Heart right ventricle (tissue), 16 donors: ENCODE data around the gene AGFG1. TPM values are rescaled to one million over a fixed set of nuclear protein-coding genes. Genes with fewer than 3 reads are reported as not detected.

ENCODE experiments used
- ATAC-seq, 8 donors: fragments of 200-7000 bp; cut with Tn5 transposase; one replicate each; pipeline ENCODE4 v1.9.1; 2020; ENCODE audit warnings: mild to moderate bottlenecking in 8 of 8, moderate library complexity in 8 of 8, moderate number of reproducible peaks in 1 of 8
- DNase-seq, 2 donors: peaks; one replicate each; pipeline ENCODE4 v3.0.0-alpha.2; 2020
- H3K27ac ChIP-seq, 10 donors: fragments of 200-600 bp; sonication (generic) in 2 of 10; one replicate each; pipeline versions ENCODE4 v1.5.0 to v1.8.0; 2020 to 2022; ENCODE audit warnings: mild to moderate bottlenecking in 3 of 10
- H3K27me3 ChIP-seq, 7 donors: fragments of 200-600 bp; one replicate each; pipeline ENCODE4 v1.8.0; 2021 to 2022; ENCODE audit warnings: mild to moderate bottlenecking in 2 of 7
- H3K36me3 ChIP-seq, 9 donors: fragments of 200-600 bp; sonication (generic) in 1 of 9; one replicate each; pipeline versions ENCODE4 v1.5.0 to v1.8.0; 2020 to 2022; ENCODE audit warnings: mild to moderate bottlenecking in 2 of 9
- H3K4me1 ChIP-seq, 9 donors: fragments of 200-600 bp; sonication (generic) in 1 of 9; one replicate each; pipeline versions ENCODE4 v1.5.0 to v1.8.0; 2020 to 2022; ENCODE audit warnings: mild to moderate bottlenecking in 4 of 9
- H3K4me3 ChIP-seq, 10 donors: fragments of 200-600 bp; sonication (generic) in 2 of 10; one replicate each; pipeline versions ENCODE4 v1.5.0 to v1.8.0; 2020 to 2022; ENCODE audit warnings: mild to moderate bottlenecking in 7 of 10, moderate library complexity in 2 of 10
- H3K9me3 ChIP-seq, 11 donors: fragments of 200-600 bp in 10 of 11; sonication (generic) in 2 of 11; one replicate each; pipeline versions ENCODE4 v1.5.0 to v1.8.0; 2013 to 2022; ENCODE audit warnings: mild to moderate bottlenecking in 2 of 11, control low read depth in 1 of 11, moderate library complexity in 1 of 11
- WGBS, 2 donors: extraction: QIAGEN DNeasy Blood & Tissue Kit; methylation state at CpG; one replicate each; pipeline ENCODE4 v1.1.7; 2013; ENCODE audit warnings: inconsistent platforms in 1 of 2; 5-methylcytosine and 5-hydroxymethylcytosine counted together
- intact Hi-C, 10 donors: fragments of 100-400 bp; cut with DNase I; formaldehyde crosslinking; loops; one replicate each; pipeline versions ENCODE4 v1.11.1 to v1.14.2; 2022
- polyA plus RNA-seq, 2 donors: library from polyadenylated mRNA; stranded (reverse); fragments of 200-250 nt; gene quantifications; one replicate each; pipeline ENCODE4 v1.2.3, GENCODE V29; 2013
- total RNA-seq, 10 donors: library from RNA; stranded (reverse); fragmentation: NEBNext Ultra II Directional in 3 of 10; extraction: Animal tissue kit (Norgen Biotek cat#: 25700) in 3 of 10; gene quantifications; one replicate each; pipeline versions ENCODE4 v1.2.1 to v1.2.4, GENCODE V29; 2021 to 2023
- TF ChIP-seq, protein P1 (sequence below), 9 donors: fragments of 200-600 bp; sonication (generic) in 2 of 9; IDR thresholded peaks; one replicate each; pipeline versions ENCODE4 v1.5.0 to v1.8.0; 2021 to 2022; ENCODE audit warnings: antibody characterized with exemption in 9 of 9, mild to moderate bottlenecking in 5 of 9, moderate library complexity in 1 of 9
- donor health status: Arrhythmogenic right ventricular cardiomyopathy.
- donor health status: ischemic (EF 13 %, LVEDD 7.1; RV severe dilation, severe dysfunction).
- donor health status: healthy with polysubstance abuse.
- donor health status: DM: no; HTN: yes; CAD: no.
- donor health status: DM: no; HTN: no; CAD: no.
- donor health status: ischemic (EF 25% LVEDD 6.9; RV normal size, moderate dysfunction).
- donor health status: ischemic (EF 25% LVEDD 5.7; RV mildly dilated, moderate dysfunction).
- donor health status: healthy.
- donor health status: DM: yes; HTN: yes; CAD: no.
- donor health status: Ischemic cardiomyopathy.
- donor health status: ischemic (EF 35%, LVEDD 5.7; RV mildly dilated, moderate dysfunction).
- donor health status: nonischemic (EF 11% LVEDD 7.7; RV severe dilation, severe dysfunction).
- donor health status: DM: yes; HTN: yes; CAD: no.
- donor health status: PGD.
- donor health status: ischemic (EF 29% LVEDD 5.4; RV normal size, mild dysfunction).
- donor health status: nonischemic (EF 23%, LVEDD 6.1; RV moderate dilation, normal function).

AGFG1 gene
- total and polyA plus RNA-seq, 12 donors, result 14.1 to 77.9 (median 57.5) TPM

DNA sequence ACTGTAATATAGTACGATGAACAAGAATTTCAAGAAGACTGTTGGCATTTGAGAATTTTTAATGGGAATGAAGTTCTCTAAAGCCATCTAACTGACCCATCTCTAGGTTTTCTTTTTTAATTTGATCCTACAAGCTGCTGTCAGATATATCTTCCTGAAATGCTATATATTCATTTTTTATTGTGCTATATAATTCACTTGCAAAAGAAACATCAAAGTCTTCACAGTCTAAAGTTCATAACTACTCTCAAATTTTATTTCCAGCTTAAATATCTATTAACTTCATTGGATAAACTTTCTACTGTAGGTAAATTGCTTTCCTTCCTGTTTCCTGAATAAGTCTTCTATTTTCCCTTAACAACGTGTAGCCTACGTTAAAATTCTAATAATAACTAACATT, 130.4 kb downstream of the AGFG1 start:
- DNase-seq, result no peak
- Histone ChIP-seq H3K27me3 (peaks cover 0 to 2% (median 0%) of the 10 kb centered on the region in 7 donors), H3K4me1 (no peaks in the 10 kb centered on the region), H3K9me3 (no peaks in the 10 kb centered on the region), H3K36me3 (no peaks in the 10 kb centered on the region), H3K4me3 (no peak overlapping the region), H3K27ac (no peak overlapping the region)
- no peak for ATAC-seq
- TF ChIP-seq, protein P1, sequence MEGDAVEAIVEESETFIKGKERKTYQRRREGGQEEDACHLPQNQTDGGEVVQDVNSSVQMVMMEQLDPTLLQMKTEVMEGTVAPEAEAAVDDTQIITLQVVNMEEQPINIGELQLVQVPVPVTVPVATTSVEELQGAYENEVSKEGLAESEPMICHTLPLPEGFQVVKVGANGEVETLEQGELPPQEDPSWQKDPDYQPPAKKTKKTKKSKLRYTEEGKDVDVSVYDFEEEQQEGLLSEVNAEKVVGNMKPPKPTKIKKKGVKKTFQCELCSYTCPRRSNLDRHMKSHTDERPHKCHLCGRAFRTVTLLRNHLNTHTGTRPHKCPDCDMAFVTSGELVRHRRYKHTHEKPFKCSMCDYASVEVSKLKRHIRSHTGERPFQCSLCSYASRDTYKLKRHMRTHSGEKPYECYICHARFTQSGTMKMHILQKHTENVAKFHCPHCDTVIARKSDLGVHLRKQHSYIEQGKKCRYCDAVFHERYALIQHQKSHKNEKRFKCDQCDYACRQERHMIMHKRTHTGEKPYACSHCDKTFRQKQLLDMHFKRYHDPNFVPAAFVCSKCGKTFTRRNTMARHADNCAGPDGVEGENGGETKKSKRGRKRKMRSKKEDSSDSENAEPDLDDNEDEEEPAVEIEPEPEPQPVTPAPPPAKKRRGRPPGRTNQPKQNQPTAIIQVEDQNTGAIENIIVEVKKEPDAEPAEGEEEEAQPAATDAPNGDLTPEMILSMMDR (IDR thresholded peaks at IDR 0.05), result no peak
- WGBS, 2 donors, result 68 to 79% methylated on average over 3 of the region's 3 CpGs
- intact Hi-C loops, result no loop called here

DNA sequence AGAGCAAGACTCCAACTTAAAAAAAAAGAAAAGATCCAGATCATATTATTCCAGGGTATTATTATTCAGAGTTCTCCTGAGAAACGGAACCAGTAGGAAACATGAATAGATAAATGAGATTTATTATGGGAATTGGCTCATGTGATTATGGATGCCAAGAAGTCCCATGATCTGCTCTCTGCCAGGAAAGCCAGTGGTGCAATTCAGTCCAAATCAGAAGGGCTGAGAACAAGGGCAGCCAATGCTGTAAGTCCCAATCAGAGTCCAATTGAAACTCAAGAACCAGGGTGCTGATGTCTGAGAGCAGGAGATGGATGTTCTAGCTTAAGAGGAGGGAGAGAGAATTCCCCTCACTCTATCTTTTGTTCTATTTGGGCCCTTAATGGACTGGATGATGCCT, 134.5 kb downstream of the AGFG1 start:
- Histone ChIP-seq H3K36me3 (no peaks in the 10 kb centered on the region), H3K27ac (no peak overlapping the region), H3K9me3 (no peaks in the 10 kb centered on the region), H3K4me1 (peaks cover 0 to 5% (median 0%) of the 10 kb centered on the region in 9 donors), H3K4me3 (no peak overlapping the region), H3K27me3 (peaks cover 0 to 12% (median 0%) of the 10 kb centered on the region in 7 donors)
- intact Hi-C loops, result no loop called here
- ATAC-seq, result peak in 1 of 8 donors; percentile 39
- DNase-seq, result no peak
- TF ChIP-seq, protein P1 (IDR thresholded peaks at IDR 0.05), result no peak
- 64 to 80% methylated on average over 1 of the region's 1 CpG for WGBS, 2 donors

DNA sequence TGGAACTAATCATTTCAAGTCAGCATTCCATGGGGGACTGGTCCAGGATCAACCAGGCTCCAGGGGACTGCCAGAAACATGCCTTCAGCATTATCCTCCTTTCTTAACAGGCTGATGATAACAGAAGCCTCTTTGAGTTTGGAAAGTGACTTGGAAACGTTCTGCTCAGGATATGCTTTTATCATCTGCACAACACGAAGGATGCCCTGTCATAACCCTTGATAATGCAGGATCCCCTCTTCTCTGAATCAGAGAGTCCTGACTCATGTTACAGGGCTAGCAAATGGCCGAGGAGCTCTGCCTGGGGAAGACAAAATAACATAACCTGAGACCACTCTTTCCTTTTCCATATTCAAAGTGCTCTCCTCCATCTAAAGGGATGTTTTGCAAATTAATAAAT, 136.0 kb downstream of the AGFG1 start:
- 24 to 31% methylated on average over 3 of the region's 3 CpGs for WGBS, 2 donors
- Histone ChIP-seq H3K27me3 (peaks cover 0 to 17% (median 0%) of the 10 kb centered on the region in 7 donors), H3K9me3 (no peaks in the 10 kb centered on the region), H3K4me3 (no peak overlapping the region), H3K27ac (no peak overlapping the region), H3K36me3 (no peaks in the 10 kb centered on the region), H3K4me1 (peaks cover 0 to 5% (median 0%) of the 10 kb centered on the region in 9 donors)
- TF ChIP-seq, protein P1 (IDR thresholded peaks at IDR 0.05), result no peak
- ATAC-seq, result no peak
- intact Hi-C loops, result no loop called here
- DNase-seq, result no peak

DNA sequence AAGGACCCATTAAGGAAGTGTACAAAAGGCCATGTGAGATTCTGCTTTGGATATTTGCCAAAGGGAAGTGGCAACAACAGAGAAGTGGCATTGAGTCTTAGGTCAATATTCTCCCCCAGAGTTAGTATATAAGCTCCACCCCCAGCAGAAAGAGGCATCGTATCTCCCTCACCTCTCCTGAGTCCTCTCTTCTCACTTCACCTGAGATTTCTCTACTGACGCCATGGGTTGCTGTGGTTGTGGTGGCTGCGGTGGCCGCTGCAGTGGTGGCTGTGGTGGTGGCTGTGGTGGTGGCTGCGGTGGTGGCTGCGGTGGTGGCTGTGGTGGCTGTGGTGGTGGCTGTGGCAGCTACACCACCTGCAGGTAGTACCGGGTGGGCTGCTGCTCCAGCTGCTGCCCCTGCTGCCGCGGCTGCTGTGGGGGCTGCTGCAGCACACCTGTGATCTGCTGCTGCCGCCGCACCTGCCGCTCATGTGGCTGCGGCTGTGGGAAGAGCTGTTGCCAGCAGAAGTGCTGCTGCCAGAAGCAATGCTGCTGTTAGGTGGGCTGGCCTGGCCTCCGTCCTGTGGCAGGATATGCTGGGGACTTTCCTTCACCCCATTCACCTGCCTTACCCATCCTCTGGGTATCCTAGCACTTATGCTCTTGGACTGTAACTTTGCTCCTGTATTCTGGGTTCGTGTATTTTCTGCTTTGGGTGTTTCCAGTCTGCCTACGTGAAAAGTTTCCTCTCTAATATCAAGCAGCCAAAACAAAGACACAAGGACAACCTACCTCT, 136.8 kb downstream of the AGFG1 start:
- TF ChIP-seq, protein P1 (IDR thresholded peaks at IDR 0.05), result no peak
- ATAC-seq, result peak in 4 of 8 donors; percentile 27 to 68 (median 46)
- Histone ChIP-seq H3K27ac (no peak overlapping the region), H3K9me3 (no peaks in the 10 kb centered on the region), H3K4me3 (no peak overlapping the region), H3K36me3 (no peaks in the 10 kb centered on the region), H3K4me1 (peaks cover 0 to 5% (median 0%) of the 10 kb centered on the region in 9 donors), H3K27me3 (peaks cover 0 to 17% (median 0%) of the 10 kb centered on the region in 7 donors)
- intact Hi-C loops, result no loop called here
- no peak for DNase-seq
- 79 to 85% methylated on average over 16 of the region's 16 CpGs for WGBS, 2 donors
